Putamen (tissue), 1 donor: Measurements from ENCODE around the gene FKBP2.

Experiments used
- DNase-seq: peaks from one replicate; pipeline ENCODE4 v3.0.0-alpha.2; 2016; ENCODE audit warnings: low spot score

The FKBP2 gene

DNA sequence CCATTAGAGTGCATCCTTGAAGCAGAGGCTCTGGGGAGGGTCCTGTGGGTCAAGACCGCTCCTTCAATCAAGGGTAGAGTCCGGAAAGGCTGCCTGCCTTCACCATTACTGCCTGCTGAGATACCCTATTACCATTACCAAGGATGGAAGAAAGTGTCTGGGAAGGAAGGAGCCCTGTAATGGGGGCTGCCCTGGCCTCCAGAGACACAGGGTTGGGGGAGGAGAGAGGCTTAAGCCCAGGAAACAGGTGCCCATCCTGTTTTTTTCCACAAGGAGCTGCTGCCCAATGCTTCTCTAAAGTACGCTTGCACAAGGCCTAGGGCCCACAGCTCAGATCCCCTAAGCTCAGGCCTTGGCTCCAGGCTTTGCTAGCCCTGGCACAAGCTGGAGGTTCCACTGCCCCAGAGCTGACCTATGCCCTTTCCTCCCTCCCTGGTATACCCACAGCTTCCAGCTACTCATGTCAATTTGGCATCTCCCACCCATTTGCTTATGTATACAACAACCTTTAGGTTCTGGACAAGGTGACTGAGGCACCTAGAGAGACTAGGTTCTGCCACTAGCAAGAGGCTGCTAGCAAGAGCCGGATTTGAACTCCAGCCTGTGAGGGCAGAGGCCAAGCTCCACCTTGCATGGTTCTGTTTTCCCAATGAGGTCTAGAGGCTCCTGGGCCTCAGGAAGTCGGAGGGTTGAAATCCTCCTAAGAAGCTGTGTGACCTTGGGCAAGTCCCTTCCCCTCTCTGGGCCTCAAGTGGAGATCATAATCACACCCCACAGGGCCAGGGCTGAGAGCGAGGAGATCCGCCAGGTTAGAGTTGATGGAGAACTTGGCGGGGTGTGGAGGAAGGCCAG is 8.9 kb downstream of the FKBP2 start:
- DNase-seq = no peak

DNA sequence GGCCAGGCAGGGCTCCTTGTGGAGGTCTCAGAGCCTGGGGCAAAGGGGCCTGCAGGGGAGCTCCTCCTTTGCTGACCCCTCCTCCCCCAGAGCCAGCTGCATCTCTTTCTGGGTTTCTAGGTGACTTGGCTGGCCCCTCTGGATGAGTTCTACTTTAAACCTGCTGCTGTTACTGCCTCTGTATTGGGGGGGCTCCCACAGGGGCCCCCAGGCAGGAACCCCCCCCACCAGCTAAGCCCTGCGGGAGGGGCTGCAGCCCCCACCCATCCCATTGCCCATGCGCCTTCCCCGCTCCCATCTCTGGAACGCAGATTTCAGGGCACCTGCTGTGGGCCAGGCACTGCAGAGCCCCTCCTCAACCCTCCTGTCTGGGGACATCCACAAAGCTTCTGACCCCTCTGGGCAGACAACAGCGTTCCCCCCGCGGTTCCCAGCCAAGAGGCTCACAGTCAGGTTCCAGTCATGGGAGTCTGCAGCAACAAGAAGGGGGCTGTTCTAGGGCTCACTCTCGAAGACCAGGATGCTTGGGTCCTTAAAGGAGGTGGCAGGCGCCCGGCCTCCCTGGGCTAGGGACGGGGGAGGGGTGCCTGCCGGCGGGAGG is 9.6 kb downstream of the FKBP2 start:
- no peak for DNase-seq

DNA sequence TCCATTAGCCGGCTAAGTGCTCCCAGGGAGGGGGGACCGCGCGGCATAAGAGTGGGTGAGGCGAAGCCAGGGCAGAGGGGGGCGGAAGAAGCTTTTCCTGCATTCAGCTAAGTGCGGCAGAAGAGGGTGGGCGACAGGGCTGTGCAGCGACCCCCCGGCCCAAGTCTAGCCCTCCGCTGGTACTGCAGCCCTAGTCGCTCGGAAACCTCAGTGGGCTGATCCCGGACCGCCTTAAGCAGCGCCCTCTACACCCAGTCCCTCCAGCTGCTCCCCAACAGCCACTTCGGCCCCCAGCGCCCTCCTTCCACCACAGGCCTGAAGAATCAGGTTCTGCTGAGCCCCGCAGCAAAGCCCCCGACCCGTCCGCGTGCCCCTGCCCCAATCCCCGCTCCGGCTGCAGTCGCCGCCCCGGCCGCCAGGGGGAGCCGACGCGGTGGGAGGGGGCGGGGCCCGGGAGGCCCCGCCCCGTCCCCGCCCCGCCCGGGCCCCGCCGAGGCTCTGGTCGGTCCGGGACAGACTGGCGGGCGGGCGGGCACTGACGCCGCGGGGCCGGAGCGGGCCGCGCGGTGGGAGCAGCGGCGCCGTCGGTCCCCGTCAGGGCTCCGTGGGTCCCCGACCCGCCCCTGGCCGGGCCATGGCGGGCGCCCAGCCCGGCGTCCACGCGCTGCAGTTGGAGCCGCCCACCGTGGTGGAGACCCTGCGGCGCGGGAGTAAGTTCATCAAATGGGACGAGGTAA is 10.3 kb downstream of the FKBP2 start, which contains the start of gene PLCB3:
Gene PLCB3, plus strand, starts transcription at position 515 of the 737 bp plus-strand sequence. Its CDS starts 120 bp downstream, at position 635.
- no peak for DNase-seq

DNA sequence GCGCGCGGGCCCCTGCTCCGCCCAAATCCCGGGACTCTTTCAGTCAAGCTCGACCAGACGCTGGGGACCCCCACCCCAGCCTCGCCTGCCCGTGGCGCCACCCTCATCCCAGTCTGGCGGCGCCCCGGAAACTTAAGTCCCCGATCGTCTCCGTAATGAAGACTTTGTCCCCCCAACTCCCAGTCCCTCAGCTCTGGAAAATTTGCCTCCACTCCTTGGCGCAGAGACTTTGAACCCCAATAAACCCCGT is 10.8 kb downstream of the FKBP2 start:
- no peak for DNase-seq

DNA sequence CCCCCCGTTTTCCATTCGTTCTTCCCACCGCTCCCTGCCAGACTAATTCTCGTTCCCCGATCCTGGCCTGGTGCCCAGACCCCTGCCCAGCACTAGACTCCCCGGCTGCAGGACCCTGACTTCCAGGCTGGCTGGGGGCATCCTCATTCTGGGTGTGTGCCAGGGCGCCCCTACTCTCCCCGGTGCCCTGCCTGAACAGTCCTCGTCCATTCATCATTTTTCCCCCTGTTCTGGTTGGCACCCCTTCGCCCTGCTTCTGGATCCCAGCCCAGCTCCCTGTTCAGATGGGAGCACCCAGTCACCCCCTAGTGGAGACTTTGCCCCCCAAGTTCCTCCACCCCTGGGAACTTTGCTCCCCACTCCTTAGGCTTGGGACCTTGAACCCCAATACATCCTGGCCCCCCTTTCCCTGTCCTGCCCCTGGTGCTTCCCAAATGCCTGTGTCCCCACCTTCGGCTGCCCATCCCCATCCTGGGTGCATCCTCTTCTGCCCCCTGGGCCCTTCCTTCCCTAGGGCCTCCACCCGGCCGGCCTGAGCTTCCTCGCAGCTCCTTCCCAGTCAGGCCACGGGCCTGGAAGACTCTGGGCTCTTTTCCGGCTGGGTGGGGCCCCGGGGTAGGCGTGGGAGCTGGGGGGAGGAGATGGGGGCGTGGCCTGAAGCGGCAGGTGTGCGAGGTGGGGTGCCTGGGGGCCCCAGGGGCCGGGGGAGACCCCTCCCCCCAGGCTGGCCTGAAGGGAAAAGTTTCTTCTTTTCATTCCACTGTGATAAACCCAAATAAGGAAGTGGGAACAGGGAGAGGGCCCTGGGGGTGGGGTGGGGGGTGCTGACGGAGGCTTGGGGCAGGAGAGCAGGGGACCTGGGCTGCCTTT is 11.3 kb downstream of the FKBP2 start:
- DNase-seq = no peak

DNA sequence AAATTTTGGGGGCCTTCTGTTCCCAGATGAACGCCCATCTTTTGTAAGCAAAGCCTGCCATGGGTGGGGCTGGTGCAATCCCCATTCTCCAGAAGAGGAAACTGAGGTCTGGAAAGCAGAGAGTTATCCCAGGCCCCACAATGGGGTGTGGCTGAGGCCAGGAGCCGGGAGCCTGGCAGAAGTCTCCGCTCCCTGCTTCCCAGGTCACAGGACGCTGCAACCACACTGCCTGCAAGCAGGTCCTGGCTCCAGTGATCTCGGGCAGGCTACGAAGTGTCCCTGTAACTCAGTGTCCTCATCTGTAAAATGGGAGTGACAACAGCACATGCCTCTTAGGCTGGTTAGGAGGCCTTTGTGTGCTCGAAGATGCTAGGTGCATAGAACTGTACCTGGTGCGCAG is 12.1 kb downstream of the FKBP2 start:
- no peak for DNase-seq

DNA sequence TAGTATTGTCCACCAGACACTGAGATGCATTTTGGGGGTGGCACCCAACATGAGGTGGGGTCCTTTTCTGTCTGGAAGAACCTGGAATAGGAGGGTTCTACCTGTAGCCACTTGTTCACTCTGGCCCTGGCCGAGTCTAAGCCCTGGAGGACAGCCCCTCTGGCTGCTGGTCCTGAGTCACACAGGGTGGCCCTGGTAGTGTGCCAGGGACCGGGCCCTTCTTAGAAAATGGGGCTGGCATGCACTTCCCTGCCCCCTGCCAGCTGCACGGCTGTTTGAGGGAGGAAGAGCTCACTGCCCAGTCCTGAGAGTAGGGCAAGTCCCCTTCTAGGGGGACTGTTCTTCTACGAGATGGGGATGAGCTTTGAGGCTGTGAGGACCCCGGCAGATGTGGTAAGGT is 12.6 kb downstream of the FKBP2 start:
- no peak for DNase-seq

DNA sequence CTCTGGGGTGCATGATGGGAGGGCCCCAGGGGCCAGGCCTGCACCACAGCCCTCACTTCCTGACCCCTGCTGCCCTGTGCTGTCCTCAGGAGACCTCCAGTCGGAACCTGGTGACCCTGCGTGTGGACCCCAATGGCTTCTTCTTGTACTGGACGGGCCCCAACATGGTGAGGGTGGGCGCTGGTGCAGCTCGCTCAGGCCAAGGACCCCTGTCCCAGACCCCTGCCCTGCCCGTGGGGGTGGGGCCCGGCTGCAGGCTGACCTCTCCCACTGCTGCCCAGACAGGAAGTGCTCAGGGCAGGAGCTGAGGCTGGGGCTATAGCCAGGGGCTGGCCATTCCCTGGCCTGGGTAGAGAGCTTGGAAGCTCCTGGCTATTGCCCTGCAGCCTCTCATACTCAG is 13.4 kb downstream of the FKBP2 start:
- DNase-seq = no peak

DNA sequence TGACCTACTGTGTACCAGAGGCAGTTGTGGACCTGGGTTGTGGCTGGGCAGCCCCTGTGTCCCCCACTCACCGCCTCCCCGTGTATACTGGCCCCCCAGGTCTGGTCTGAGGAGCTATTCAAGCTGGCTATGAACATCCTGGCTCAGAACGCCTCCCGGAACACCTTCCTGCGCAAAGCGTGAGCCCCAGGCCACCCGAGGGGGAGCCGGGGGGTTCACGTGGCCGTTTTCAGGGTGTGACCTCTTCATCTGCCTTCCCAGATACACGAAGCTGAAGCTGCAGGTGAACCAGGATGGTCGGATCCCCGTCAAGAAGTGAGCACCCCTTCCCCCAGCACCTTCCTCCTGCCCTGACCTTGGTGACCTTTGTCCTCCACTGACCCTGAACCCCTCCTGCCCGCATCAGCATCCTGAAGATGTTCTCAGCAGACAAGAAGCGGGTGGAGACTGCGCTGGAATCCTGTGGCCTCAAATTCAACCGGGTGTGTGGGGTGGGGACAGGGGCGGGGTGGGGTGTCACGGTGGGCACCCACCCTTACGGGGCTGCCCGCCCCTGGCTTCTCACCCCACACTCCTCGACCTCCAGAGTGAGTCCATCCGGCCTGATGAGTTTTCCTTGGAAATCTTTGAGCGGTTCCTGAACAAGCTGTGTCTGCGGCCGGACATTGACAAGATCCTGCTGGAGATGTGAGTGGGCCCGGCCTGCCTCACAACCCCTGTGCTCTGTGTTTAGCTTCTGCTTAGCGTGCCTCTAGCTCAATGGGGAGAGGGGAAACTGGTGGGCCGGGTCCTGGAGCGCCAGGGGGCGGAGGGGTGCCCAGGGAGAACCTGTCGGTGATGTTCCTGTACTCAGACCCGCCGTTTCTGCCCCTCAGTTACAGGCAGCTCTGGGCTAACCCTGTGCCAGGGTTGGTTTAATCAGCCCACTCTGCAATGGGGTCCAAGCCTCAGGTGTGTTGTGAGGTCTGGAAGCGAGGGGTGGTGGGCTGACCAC is 14.5 kb downstream of the FKBP2 start:
- no peak for DNase-seq

DNA sequence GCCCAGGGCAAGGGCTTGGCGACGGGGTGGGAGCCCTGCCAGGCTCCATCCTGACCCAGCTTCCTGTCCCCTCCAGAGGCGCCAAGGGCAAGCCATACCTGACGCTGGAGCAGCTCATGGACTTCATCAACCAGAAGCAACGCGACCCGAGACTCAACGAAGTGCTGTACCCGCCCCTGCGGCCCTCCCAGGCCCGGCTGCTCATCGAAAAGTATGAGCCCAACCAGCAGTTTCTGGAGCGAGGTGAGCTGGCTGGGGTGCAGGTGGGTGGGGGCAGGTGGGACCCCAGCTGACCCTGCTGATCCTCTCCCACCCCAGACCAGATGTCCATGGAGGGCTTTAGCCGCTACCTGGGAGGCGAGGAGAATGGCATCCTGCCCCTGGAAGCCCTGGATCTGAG is 15.4 kb downstream of the FKBP2 start:
- no peak for DNase-seq

DNA sequence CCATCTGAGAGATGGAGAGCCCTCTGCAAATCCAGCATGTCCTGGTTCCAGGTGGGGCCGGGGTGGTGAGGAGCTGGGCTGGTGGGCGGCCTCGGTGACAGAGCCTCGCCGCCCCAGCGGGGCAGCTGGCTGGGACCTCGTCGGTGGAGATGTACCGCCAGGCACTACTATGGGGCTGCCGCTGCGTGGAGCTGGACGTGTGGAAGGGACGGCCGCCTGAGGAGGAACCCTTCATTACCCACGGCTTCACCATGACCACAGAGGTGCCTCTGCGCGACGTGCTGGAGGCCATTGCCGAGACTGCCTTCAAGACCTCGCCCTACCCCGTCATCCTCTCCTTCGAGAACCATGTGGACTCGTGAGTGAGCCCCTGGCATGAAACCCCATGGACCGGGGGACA is 17.5 kb downstream of the FKBP2 start:
- no peak for DNase-seq

DNA sequence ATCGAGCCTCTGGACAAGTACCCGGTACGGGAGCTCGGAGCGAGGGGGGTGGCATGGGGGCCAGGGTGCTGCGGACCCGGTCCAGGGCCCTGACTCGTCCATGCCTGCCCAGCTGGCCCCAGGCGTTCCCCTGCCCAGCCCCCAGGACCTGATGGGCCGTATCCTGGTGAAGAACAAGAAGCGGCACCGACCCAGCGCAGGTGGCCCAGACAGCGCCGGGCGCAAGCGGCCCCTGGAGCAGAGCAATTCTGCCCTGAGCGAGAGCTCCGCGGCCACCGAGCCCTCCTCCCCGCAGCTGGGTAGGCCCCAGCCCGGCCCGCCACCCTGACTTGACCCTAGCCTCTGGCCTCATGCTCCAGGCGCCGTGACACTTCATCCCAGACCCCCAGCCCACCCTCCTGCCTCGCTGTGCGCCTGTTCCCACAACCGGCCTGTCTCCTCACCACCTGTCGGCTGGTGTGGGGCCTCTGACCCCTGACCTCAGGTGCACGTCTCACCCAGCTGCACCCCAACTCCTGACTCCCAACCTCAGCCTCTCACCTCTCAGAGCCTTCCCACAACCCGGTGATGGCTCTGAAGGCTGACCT is 18.1 kb downstream of the FKBP2 start:
- DNase-seq = no peak

DNA sequence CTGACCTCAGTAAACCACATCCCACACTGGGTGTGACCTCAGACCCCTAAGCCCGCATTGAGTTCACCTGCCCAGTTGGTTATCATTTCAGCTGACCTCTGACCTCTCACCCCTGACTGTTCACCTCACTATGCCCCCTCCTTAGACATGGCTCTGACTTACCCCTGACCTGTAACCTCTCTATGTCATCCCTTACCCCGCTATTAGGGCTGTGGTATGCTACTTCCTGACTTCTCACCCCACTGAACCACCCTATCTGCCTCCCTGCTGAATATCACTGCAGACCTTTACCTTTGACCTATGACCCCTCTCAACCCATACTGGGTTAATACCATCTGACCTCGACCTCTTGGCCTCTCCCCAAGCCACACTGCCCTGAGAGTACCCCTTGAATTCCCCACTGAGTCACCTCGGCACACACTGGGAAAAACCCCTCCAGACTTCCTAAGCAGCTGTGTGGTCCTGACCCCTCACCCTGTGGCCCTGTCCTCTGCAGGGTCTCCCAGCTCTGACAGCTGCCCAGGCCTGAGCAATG is 18.7 kb downstream of the FKBP2 start:
- DNase-seq = no peak

DNA sequence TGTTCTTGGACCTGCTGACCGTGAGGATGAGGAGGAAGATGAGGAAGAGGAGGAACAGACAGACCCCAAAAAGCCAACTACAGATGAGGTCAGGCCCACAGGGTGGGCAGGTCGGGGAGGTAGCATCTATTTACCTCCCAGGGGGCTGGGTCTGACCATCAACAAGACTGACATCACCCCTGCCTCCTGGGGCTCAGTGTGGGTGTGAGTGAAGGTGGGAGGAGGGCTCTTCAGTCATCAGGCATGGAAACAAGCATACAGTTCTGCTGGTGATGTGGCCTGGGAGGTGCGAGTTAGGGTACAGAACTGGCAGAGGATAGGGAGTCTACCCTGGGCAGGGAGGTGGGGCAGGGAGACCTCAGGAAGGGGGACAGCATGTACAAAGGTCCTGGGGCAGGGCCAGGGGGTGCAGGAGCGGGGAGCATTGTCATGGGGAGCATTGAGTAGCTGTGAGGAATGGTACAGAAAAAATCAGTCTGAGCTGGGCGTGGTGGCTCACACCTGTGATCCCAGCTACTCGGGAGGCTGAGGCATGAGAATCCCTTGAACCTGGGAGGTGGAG is 19.3 kb downstream of the FKBP2 start:
- DNase-seq = no peak

DNA sequence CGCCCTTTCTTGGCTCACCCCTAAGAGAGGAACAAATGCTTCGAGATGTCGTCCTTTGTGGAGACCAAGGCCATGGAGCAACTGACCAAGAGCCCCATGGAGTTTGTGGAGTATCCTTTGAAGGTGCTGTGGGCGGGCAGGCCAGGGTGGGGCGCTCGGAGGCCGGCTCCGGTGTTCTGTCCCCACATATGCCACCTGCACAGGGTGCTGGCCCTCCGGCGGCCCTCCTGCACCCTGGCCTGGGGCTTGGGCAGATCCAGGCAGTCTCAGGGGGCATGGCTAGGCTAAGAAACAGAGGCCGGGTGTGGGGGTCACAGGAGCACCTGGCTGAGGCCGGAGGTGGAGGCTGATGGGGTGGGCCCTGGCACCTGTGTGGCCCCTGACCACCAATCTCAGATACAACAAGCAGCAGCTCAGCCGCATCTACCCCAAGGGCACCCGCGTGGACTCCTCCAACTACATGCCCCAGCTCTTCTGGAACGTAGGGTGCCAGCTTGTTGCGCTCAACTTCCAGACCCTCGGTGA is 20.7 kb downstream of the FKBP2 start:
- DNase-seq = no peak

DNA sequence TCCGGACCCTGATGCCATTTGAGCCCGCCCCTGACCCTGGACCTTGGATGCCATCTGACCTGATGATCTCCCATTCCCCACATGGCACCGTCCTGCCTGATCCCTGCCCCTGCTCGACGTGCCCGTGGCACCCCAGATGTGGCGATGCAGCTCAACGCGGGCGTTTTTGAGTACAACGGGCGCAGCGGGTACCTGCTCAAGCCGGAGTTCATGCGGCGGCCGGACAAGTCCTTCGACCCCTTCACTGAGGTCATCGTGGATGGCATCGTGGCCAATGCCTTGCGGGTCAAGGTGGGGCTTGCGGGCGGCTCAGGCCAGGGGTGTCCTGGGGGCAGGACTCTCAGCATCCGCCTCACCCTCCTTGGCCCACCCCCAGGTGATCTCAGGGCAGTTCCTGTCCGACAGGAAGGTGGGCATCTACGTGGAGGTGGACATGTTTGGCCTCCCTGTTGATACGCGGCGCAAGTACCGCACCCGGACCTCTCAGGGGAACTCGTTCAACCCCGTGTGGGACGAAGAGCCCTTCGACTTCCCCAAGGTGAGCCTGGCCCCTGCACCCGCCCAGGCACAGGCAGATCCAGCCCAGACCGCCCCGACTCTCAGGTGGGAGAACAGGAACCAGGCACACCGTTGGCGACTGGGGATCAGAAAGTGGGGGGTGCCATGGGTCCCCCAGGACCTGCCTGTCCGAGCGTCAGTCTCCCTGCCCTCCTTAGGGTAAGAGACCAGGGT is 21.5 kb downstream of the FKBP2 start:
- no peak for DNase-seq

DNA sequence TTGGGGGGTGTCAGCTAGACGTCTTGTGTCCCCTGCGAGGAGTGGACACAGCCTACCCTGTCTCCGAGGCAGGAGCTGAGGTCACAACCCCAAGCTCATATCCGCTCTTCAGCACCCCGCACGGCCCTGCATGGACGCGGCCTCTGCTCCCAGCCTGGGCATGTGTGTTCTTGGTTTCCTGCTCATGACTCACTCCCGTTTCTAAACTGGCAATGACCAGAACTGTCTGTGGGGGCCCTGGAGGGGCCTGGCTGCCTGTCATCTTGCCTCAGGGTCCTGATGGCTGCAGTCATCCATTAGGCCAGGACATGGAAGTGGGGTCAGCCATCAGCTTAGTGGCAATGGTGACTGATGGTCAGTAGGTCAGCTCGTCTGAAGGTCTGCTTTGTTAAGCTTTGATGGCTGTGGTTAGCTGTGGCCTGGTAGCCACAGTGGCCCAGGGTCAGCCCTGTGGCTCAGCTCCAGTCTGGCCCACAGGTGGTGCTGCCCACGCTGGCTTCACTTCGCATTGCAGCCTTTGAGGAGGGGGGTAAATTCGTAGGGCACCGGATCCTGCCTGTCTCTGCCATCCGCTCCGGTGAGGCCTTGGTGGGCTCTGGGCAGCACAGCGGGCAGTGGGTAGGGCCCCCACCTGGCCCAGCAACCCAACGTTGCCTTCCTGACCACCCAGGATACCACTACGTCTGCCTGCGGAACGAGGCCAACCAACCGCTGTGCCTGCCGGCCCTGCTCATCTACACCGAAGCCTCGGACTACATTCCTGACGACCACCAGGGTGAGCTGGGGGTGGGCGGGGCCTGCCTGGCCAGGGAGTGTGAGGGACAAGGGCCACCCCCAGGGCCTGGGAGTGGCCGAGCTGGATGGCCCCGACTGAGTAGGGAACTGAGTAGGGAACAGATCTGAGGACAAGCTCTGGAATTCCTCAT is 22.4 kb downstream of the FKBP2 start:
- DNase-seq = no peak

DNA sequence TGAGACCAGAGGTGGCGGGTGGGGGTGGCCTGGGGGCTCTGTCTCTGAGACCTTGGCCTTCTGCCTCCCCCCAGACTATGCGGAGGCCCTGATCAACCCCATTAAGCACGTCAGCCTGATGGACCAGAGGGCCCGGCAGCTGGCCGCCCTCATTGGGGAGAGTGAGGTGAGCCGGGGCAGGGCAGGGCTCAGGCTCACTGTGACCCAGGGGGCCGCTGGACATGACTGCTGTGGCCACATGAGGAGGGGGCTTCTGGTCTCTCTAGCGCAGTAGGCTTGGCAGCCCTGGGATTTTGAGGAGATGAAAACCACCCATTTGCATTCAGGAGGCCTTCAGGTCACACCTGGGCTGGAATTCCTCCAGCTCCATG is 23.0 kb downstream of the FKBP2 start:
- no peak for DNase-seq
